ENCODE results near the gene RBPJ. TPM values are rescaled to one million over a fixed set of nuclear protein-coding genes. Genes with fewer than 3 reads are reported as not detected.

RBPJ gene
- total RNA-seq, 1 experiment from 2014 or later: 33.7 TPM

- Histone ChIP-seq H3K4me1 (ENCODE audit: control insufficient read depth, insufficient read depth, low read length) (peaks cover 9% of the 10 kb centered on the region), H3K27ac (ENCODE audit: low read length) (no peak overlapping the region), H3K36me3 (ENCODE audit: control insufficient read depth, insufficient read depth, low read length) (no peaks in the 10 kb centered on the region), H3K4me3 (ENCODE audit: low read depth in 2 of 2, low read length in 2 of 2) (no peak overlapping the region), H3K27me3 (ENCODE audit: control insufficient read depth, insufficient read depth, low read length) (no peaks in the 10 kb centered on the region), H3K9me3 (ENCODE audit: control insufficient read depth, insufficient read depth, low read depth, low read length) (no peaks in the 10 kb centered on the region)
- TF ChIP-seq CTCF (IDR thresholded peaks at IDR 0.05) (no peak), TCF7L2 (IDR thresholded peaks at IDR 0.05; ENCODE audit: low read depth, low read length) (no peak), SIN3A (IDR thresholded peaks at IDR 0.05; ENCODE audit: borderline replicate concordance, insufficient read depth, low read depth, low read length) (no peak), POLR2AphosphoS5 (IDR thresholded peaks at IDR 0.05; ENCODE audit: low read depth, low read length) (no peak)
- TF ChIP-seq, protein P1, sequence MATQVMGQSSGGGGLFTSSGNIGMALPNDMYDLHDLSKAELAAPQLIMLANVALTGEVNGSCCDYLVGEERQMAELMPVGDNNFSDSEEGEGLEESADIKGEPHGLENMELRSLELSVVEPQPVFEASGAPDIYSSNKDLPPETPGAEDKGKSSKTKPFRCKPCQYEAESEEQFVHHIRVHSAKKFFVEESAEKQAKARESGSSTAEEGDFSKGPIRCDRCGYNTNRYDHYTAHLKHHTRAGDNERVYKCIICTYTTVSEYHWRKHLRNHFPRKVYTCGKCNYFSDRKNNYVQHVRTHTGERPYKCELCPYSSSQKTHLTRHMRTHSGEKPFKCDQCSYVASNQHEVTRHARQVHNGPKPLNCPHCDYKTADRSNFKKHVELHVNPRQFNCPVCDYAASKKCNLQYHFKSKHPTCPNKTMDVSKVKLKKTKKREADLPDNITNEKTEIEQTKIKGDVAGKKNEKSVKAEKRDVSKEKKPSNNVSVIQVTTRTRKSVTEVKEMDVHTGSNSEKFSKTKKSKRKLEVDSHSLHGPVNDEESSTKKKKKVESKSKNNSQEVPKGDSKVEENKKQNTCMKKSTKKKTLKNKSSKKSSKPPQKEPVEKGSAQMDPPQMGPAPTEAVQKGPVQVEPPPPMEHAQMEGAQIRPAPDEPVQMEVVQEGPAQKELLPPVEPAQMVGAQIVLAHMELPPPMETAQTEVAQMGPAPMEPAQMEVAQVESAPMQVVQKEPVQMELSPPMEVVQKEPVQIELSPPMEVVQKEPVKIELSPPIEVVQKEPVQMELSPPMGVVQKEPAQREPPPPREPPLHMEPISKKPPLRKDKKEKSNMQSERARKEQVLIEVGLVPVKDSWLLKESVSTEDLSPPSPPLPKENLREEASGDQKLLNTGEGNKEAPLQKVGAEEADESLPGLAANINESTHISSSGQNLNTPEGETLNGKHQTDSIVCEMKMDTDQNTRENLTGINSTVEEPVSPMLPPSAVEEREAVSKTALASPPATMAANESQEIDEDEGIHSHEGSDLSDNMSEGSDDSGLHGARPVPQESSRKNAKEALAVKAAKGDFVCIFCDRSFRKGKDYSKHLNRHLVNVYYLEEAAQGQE (IDR thresholded peaks at IDR 0.05; ENCODE audit: insufficient read depth in 1 of 2, low read depth in 2 of 2, low read length in 1 of 2): no peak
- intact Hi-C loops (cut with micrococcal nuclease; ENCODE audit: unreplicated experiment): no loop called here
- CTCF ChIA-PET: no interaction called here
- in situ Hi-C loops (cut with HindIII; ENCODE audit: low pct_unique_long_range_greater_than_20kb, low sequenced_read_pairs): no loop called here
- ATAC-seq (no peak), DNase-seq (ENCODE audit: low read depth, low spot score) (no peak)
- BruUV-seq (replicated peaks): no TSS peak
- POLR2A ChIA-PET: interaction anchor here (0.5 kb wide), 1 partner anchor 9 kb away, joined by 4 read pairs; no protein-coding TSS in a partner anchor
Measured at GRCh38 chr4:26372076-26372475, 51.3 kb downstream of the RBPJ start.

GRCh38 chr4:26372525-26373172 is 51.8 kb downstream of the RBPJ start:
- BruUV-seq (replicated peaks): no TSS peak
- CTCF ChIA-PET: no interaction called here
- POLR2A ChIA-PET: interaction anchor here (0.5 kb wide), 1 partner anchor 8 kb away, joined by 4 read pairs; no protein-coding TSS in a partner anchor
- intact Hi-C loops (cut with micrococcal nuclease; ENCODE audit: unreplicated experiment) (no loop called here), in situ Hi-C loops (cut with HindIII; ENCODE audit: low pct_unique_long_range_greater_than_20kb, low sequenced_read_pairs) (no loop called here)
- DNase-seq (ENCODE audit: low read depth, low spot score) (peak; percentile 5), ATAC-seq (peak; percentile 71)
- Histone ChIP-seq H3K4me3 (ENCODE audit: low read depth in 2 of 2, low read length in 2 of 2) (no peak overlapping the region), H3K27ac (ENCODE audit: low read length) (no peak overlapping the region), H3K27me3 (ENCODE audit: control insufficient read depth, insufficient read depth, low read length) (no peaks in the 10 kb centered on the region), H3K9me3 (ENCODE audit: control insufficient read depth, insufficient read depth, low read depth, low read length) (no peaks in the 10 kb centered on the region), H3K4me1 (ENCODE audit: control insufficient read depth, insufficient read depth, low read length) (peaks cover 9% of the 10 kb centered on the region), H3K36me3 (ENCODE audit: control insufficient read depth, insufficient read depth, low read length) (no peaks in the 10 kb centered on the region)
- TF ChIP-seq CTCF (IDR thresholded peaks at IDR 0.05) (no peak), SIN3A (IDR thresholded peaks at IDR 0.05; ENCODE audit: borderline replicate concordance, insufficient read depth, low read depth, low read length) (no peak), TCF7L2 (IDR thresholded peaks at IDR 0.05; ENCODE audit: low read depth, low read length) (no peak), POLR2AphosphoS5 (IDR thresholded peaks at IDR 0.05; ENCODE audit: low read depth, low read length) (no peak)
- TF ChIP-seq, protein P1 (IDR thresholded peaks at IDR 0.05; ENCODE audit: insufficient read depth in 1 of 2, low read depth in 2 of 2, low read length in 1 of 2): no peak

All from Panc1 (cell line).